ENCODE data around the gene SCGB3A1. TPM values are rescaled to one million over a fixed set of nuclear protein-coding genes. Genes with fewer than 3 reads are reported as not detected.

Gene SCGB3A1
- polyA plus RNA-seq, 2 of the 4 experiments (the other 2 are of a cell fraction) = not detected

DNA sequence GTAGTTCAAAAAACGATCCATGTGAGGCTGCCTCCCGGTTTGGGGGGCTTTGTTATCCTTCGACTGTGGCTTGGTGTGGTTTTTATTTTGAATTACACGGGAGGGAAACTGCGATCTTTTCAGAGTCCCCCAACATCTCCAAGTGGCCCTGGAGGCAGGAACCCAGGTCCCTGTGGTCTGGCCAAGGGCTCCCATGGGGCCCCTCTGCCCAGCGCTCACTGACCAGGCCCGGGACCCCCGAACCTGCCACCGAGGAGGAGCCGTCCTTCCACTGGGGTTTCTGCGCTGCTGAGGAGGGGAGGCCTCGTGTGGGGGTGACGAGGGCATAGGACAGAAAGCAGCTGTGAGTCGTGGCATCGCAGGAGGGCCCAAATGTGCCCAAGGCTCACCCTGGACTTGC lies 18.1 kb upstream of the SCGB3A1 start:
- FAIRE-seq = no peak
- no peak for TF ChIP-seq CHD4 (IDR thresholded peaks at IDR 0.05; ENCODE audit: borderline replicate concordance)
- no peak for TF ChIP-seq FOSL2 (IDR thresholded peaks at IDR 0.05)
- TF ChIP-seq FOSL2 (CRISPR knock-in tag; IDR thresholded peaks at IDR 0.05) = no peak
- TF ChIP-seq, protein P1, sequence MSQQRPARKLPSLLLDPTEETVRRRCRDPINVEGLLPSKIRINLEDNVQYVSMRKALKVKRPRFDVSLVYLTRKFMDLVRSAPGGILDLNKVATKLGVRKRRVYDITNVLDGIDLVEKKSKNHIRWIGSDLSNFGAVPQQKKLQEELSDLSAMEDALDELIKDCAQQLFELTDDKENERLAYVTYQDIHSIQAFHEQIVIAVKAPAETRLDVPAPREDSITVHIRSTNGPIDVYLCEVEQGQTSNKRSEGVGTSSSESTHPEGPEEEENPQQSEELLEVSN (IDR thresholded peaks at IDR 0.05; ENCODE audit: borderline replicate concordance, low read depth) = no peak
- TF ChIP-seq NFE2L2 (conservative IDR thresholded peaks at IDR 0.05; ENCODE audit: low read length) = no peak
- TF ChIP-seq RAD21 (conservative IDR thresholded peaks at IDR 0.05 in 1 of 2, IDR thresholded peaks at IDR 0.05 in 1 of 2) = no peak
- no peak for TF ChIP-seq FOSB (CRISPR knock-in tag; IDR thresholded peaks at IDR 0.05)
- TF ChIP-seq RNF2 (IDR thresholded peaks at IDR 0.05; ENCODE audit: borderline replicate concordance, low read depth) = no peak
- no peak for TF ChIP-seq PHF8 (IDR thresholded peaks at IDR 0.05; ENCODE audit: borderline replicate concordance, low read depth)
- no peak for TF ChIP-seq ELK1 (IDR thresholded peaks at IDR 0.05; ENCODE audit: low read depth, low read length)
- no peak for TF ChIP-seq GATA3 (IDR thresholded peaks at IDR 0.05; ENCODE audit: borderline replicate concordance)
- TF ChIP-seq, protein P2, sequence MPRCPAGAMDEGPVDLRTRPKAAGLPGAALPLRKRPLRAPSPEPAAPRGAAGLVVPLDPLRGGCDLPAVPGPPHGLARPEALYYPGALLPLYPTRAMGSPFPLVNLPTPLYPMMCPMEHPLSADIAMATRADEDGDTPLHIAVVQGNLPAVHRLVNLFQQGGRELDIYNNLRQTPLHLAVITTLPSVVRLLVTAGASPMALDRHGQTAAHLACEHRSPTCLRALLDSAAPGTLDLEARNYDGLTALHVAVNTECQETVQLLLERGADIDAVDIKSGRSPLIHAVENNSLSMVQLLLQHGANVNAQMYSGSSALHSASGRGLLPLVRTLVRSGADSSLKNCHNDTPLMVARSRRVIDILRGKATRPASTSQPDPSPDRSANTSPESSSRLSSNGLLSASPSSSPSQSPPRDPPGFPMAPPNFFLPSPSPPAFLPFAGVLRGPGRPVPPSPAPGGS (IDR thresholded peaks at IDR 0.05) = no peak
- TF ChIP-seq, protein P3, sequence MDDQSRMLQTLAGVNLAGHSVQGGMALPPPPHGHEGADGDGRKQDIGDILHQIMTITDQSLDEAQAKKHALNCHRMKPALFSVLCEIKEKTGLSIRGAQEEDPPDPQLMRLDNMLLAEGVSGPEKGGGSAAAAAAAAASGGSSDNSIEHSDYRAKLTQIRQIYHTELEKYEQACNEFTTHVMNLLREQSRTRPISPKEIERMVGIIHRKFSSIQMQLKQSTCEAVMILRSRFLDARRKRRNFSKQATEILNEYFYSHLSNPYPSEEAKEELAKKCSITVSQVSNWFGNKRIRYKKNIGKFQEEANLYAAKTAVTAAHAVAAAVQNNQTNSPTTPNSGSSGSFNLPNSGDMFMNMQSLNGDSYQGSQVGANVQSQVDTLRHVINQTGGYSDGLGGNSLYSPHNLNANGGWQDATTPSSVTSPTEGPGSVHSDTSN (IDR thresholded peaks at IDR 0.05) = no peak
- no peak for TF ChIP-seq MYC (IDR thresholded peaks at IDR 0.05; ENCODE audit: borderline replicate concordance, low read length)
- no peak for TF ChIP-seq CBX8 (IDR thresholded peaks at IDR 0.05)
- TF ChIP-seq MAFK (IDR thresholded peaks at IDR 0.05; ENCODE audit: partially characterized antibody) = no peak
- Histone ChIP-seq H3K4me3 (no peak overlapping the region), H3K27ac (no peak overlapping the region), H3K4me2 (no peak overlapping the region), H3K4me1 (no peaks in the 10 kb centered on the region), H3K9me3 (no peaks in the 10 kb centered on the region)
- no peak for ATAC-seq
- CTCF ChIA-PET = interaction anchor here (2.4 kb wide), 1 partner anchor 10 kb away, joined by 13 read pairs; no protein-coding TSS in a partner anchor
- WGBS (ENCODE audit: missing lambda C conversion rate) = 76% methylated on average over 14 of the region's 15 CpGs
- POLR2A ChIA-PET = no interaction called here
- no peak for DNase-seq (ENCODE audit: low read depth in 1 of 2, low spot score in 1 of 2)

DNA sequence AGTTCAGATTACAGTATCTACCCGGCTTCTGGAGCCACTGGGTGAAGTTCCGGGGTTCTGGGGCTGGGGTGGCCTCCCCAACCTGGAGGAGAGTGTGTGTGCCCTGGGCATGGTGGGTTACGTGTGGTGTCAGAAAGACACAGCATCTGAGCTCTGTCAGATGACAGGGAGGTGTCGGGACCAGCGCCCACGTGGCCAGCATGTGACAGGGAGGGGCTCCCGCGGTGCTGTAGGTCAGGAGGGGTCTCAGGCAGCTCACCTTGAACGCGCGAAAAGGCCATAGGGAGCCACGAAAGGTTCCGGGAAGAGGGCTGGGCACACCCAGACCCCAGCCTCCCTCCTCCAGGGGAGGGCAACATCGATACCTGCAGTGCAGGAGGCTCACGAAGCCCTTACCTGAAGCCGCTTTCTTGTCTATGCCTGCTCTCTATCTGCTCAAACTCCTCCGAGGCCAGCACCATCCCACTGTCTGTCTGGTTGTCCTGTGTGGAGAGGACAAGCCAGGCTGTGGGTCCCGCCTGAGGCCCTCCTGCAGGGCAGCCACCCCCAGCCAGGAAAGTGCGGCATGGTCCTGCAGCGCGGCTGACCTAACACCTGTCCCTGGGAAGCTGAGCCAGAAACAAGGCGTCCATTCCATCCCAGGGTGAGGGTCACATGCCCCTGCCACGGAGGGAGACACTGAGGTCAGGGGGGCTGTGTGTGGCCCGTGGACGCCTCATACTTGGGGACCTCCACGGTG lies 17.4 kb upstream of the SCGB3A1 start:
- no peak overlapping the region for H3K27ac ChIP-seq
- DNase-seq (ENCODE audit: low read depth in 1 of 2, low spot score in 1 of 2) = no peak
- ChIA-PET POLR2A (no interaction called here), CTCF (interaction anchor here (1.1 to 2.4 kb wide), 4 partner anchors 9 to 315 kb away, joined by 3 to 13 read pairs (median 4); no protein-coding TSS in a partner anchor)
- no peak for TF ChIP-seq MAZ (IDR thresholded peaks at IDR 0.05; ENCODE audit: borderline replicate concordance, low read depth, low read length)
- TF ChIP-seq, protein P3 (IDR thresholded peaks at IDR 0.05) = no peak
- no peak for ATAC-seq
- H3K4me3 ChIP-seq = no peak overlapping the region
- FAIRE-seq = no peak
- no peaks in the 10 kb centered on the region for H3K9me3 ChIP-seq
- no peak overlapping the region for H3K4me2 ChIP-seq
- WGBS (ENCODE audit: missing lambda C conversion rate) = 79% methylated on average over 23 of the region's 26 CpGs
- H3K4me1 ChIP-seq = no peaks in the 10 kb centered on the region
